HG03571 (cell line): ENCODE measurements around the gene MRPS23.

Experiments used
- ATAC-seq: cut with Tn5 transposase; IDR thresholded peaks from one replicate; pipeline ENCODE4 v1.9.1; 2021; ENCODE audit not compliant: unreplicated experiment

Gene MRPS23

DNA sequence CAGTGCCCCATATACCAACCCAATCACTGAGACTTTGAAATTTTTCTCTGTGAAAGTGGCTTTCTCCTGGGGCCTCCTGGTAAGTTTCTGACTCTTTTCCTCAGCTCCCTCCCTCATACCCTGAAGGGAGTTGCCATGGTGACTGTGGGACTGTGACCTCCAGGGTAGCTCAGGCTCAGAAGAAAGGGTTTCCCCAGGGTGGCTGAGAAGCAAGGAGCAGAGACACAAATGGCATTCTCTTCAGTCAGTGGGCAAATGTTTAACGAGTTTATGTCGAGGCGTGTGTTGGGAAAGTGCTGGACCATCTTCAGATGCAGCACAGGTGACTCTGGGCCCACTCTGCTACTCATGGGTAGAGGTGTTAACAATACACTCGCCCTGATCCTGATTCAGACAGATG, 46.8 kb downstream of the MRPS23 start:
- ATAC-seq: no peak

- no peak for ATAC-seq
These were observed 48.7 kb downstream of the MRPS23 start for GRCh38 chr17:57801044-57801711.

DNA sequence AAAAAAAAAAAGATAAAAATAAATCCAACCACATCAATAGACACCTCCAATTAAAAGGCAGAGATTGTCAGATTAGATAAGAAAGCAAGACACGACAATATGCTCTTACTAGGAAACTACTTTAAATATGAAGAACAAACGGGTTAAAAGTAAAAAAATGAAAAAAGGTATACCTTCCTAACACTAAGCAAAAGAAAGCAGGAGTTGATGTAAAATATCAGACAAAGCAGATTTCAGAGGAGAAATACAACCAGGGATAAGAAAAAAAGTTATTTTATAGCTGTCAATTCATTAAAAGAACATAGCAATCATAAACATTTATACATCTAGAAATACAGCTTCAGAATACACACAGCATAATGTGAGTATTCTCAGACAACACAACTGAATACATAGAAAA, 55.0 kb downstream of the MRPS23 start:
- ATAC-seq: no peak

GRCh38 chr17:57788725-57789124, 61.1 kb downstream of the MRPS23 start:
- no peak for ATAC-seq

GRCh38 chr17:57785022-57785421, 64.8 kb downstream of the MRPS23 start:
- no peak for ATAC-seq
